ENCODE data around the gene SMAD5.

DNA sequence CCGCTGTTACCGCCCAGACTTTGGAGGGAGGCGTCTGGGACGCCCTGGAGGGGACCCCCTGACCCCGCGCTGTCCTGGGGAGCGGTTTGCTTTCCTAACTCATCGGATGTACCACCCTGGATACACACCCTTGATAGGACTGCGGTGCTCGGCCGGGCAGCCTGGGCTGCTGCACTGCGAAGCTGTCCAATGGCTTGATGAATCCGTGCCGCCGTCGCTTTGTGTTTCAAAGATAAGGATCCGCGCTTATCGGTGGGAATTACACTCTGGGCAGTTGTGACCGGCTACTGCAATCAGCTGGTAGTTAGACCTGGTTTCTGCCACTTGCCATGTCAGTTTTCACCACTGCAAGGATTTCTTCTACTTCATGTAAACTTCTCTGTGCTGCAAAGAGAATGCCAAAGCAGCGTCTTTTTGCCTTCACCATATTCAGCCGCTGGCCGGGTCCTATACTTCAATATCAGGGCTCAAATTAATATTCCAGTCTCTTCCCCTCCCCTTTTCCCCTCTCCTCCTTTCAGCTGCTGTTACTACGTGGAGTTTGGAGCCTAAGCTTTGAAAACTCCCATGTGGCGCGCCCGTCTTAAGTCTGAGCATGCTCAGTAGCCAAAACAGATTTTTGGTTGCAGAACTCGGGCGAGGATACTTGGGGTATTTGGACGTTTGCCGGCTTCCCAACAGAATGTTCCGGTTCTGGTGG, 727 bp downstream of the SMAD5 start:
- TF ChIP-seq POLR2A (IDR thresholded peaks at IDR 0.05), result peak in 1 of 2 donors; percentile 15
- TF ChIP-seq CTCF (IDR thresholded peaks at IDR 0.05), result peak in 1 of 6 experiments; percentile 17
